ENCODE results near the gene BAX. TPM values are rescaled to one million over a fixed set of nuclear protein-coding genes. Genes with fewer than 3 reads are reported as not detected.

Gene BAX
- total and polyA plus RNA-seq, 3 experiments from 2014 or later: 79.5 to 331 (median 315) TPM

DNA sequence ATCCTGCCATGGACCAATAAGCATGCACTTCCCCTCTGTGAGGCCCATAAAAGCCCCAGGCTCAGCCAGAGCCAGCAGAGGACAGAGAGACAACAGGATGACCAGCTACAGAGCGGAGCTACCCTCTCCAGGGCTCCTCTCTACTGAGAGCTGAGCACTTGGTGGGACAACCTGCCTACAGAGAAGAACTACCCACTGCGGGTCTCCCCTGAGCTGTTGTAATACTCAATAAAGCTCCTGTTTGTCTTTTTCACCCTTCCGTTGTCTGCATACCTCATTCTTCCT is 7.5 kb upstream of the BAX start:
- Histone ChIP-seq H3K36me3 (ENCODE audit: insufficient read depth, low read length) (no peaks in the 10 kb centered on the region), H3K4me1 (ENCODE audit: insufficient read depth, low read length) (no peaks in the 10 kb centered on the region), H3K27me3 (ENCODE audit: insufficient read depth, low read length, poor library complexity, severe bottlenecking) (no peaks in the 10 kb centered on the region), H3K4me3 (ENCODE audit: low read length) (no peak overlapping the region), H3K9me3 (ENCODE audit: low read length) (no peaks in the 10 kb centered on the region), H3K27ac (ENCODE audit: low read depth, low read length) (no peak overlapping the region)
- no peaks in the 10 kb centered on the region for H3K36me3 Mint-ChIP-seq
- no peaks in the 10 kb centered on the region for H3K27me3 Mint-ChIP-seq
- H3K9me3 Mint-ChIP-seq: no peaks in the 10 kb centered on the region
- ChIA-PET CTCF (no interaction called here), POLR2A (no interaction called here)
- no peaks in the 10 kb centered on the region for H3K4me1 Mint-ChIP-seq
- H3K27ac Mint-ChIP-seq: no peak overlapping the region
- no peak for DNase-seq
- no peak overlapping the region for H3K4me3 Mint-ChIP-seq

DNA sequence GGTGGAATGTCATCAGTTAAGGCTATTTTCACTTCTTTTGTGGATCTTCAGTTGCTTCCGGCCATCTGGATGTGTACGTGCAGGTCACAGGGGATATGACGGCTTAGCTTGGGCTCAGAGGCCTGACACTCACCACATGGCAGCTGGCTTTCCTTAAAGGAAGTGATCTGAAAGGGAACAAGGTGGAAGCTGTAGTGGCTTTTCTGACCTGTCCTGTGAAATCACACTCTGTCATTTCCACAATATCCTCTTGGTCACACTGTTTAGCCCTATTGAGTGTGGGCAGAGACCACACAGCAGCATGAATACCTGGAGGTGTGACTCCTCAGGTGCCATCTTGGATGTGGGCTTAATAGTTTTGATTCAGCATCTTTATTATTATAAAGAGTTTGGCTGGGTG is 4.5 kb upstream of the BAX start:
- POLR2A ChIA-PET: interaction anchor here (0.6 kb wide), 1 partner anchor 273 kb away, joined by 12 read pairs; no protein-coding TSS in a partner anchor

DNA sequence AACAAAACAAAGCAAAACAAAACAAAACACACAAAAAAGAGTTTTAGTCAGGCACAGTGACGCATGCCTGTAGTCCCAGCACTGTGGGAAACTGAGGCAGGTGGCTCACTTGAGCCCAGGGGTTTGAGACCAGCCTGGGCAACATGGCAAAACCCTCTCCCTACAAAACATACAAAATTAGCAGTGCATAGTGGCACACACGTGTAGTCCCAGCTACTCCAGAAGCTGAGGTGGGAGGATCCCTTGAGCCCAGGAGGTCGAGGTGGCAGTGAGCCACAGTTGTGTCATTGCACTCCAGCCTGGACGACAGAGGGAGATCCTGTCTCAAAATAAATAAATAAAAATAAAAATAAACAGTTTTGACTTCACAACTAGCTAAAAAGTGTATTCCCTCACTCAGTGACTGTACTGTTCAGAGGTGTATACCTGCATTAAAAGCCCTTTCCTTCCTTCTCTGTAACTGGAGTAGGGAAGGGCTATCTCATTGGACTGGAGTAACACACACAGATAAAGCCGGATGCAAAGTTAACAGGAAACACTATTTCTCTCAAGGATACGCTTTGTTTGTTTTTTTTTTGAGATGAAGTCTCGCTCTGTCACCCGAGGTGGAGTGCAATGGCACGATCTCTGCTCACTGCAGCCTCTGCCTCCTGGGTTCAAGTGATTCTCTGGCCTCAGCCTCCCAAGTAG is 3.7 kb upstream of the BAX start:
- Histone ChIP-seq H3K4me1 (ENCODE audit: insufficient read depth, low read length) (peaks cover 13% of the 10 kb centered on the region), H3K27me3 (ENCODE audit: insufficient read depth, low read length, poor library complexity, severe bottlenecking) (no peaks in the 10 kb centered on the region), H3K4me3 (ENCODE audit: low read length) (no peak overlapping the region), H3K27ac (ENCODE audit: low read depth, low read length) (no peak overlapping the region), H3K36me3 (ENCODE audit: insufficient read depth, low read length) (no peaks in the 10 kb centered on the region), H3K9me3 (ENCODE audit: low read length) (no peaks in the 10 kb centered on the region)
- ChIA-PET POLR2A (interaction anchor here (1.3 kb wide), 1 partner anchor 16 kb away, joined by 4 read pairs; no protein-coding TSS in a partner anchor), CTCF (interaction anchor here (1.0 to 1.2 kb wide), 4 partner anchors 17 to 157 kb away, joined by 3 to 4 read pairs (median 3); partner anchors contain the start of gene DHDH)
- Mint-ChIP-seq H3K4me3 (no peak overlapping the region), H3K4me1 (peaks cover 11 to 14% (median 13%) of the 10 kb centered on the region in 3 donors), H3K9me3 (no peaks in the 10 kb centered on the region), H3K27ac (no peak overlapping the region), H3K27me3 (no peaks in the 10 kb centered on the region), H3K36me3 (peaks cover 0 to 10% (median 0%) of the 10 kb centered on the region in 3 donors)
- no peak for DNase-seq

More for the DNA sequence above, 4.5 kb upstream of the BAX start:
- no peak for DNase-seq
- Mint-ChIP-seq H3K4me1 (peaks cover 3 to 6% (median 5%) of the 10 kb centered on the region in 3 donors), H3K27me3 (no peaks in the 10 kb centered on the region), H3K36me3 (peaks cover 0 to 4% (median 0%) of the 10 kb centered on the region in 3 donors), H3K27ac (no peak overlapping the region), H3K9me3 (no peaks in the 10 kb centered on the region), H3K4me3 (peak overlapping the region in 1 of 7 donors; percentile 67)
- Histone ChIP-seq H3K27me3 (ENCODE audit: insufficient read depth, low read length, poor library complexity, severe bottlenecking) (no peaks in the 10 kb centered on the region), H3K9me3 (ENCODE audit: low read length) (no peaks in the 10 kb centered on the region), H3K27ac (ENCODE audit: low read depth, low read length) (no peak overlapping the region), H3K4me1 (ENCODE audit: insufficient read depth, low read length) (peaks cover 5% of the 10 kb centered on the region), H3K36me3 (ENCODE audit: insufficient read depth, low read length) (no peaks in the 10 kb centered on the region), H3K4me3 (ENCODE audit: low read length) (no peak overlapping the region)
- CTCF ChIA-PET: interaction anchor here (0.8 kb wide), 1 partner anchor 20 kb away, joined by 3 read pairs; no protein-coding TSS in a partner anchor

DNA sequence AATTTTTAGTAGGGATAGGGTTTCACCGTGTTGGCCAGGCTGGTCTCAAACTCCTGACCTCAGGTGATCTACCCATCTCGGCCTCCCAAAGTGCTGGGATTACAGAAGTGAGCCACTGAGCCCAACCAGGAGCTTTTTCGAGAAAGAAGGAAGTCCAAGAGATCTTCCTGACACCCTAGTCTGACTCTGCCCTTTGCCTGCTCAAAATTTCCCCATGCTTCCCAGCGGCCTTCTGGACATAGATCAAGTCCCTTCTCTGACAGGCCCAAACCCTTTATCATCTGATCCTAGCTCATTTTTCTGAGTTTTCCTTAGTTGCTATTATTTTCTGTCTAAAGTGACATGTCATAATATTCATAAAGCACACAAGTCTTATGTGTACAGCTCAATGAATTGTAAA is 1.5 kb upstream of the BAX start:
- Mint-ChIP-seq H3K36me3 (peaks cover 0 to 26% (median 6%) of the 10 kb centered on the region in 3 donors), H3K4me1 (peaks cover 22 to 32% (median 30%) of the 10 kb centered on the region in 3 donors), H3K27me3 (no peaks in the 10 kb centered on the region), H3K9me3 (no peaks in the 10 kb centered on the region), H3K27ac (peak overlapping the region in 1 of 8 donors; percentile 20), H3K4me3 (peak overlapping the region in 6 of 7 donors; percentile 12 to 79 (median 35))
- no peaks in the 10 kb centered on the region for H3K9me3 ChIP-seq (ENCODE audit: low read length)
- CTCF ChIA-PET: interaction anchor here (1.2 to 1.3 kb wide), 2 partner anchors 9 to 17 kb away, joined by 4 to 5 read pairs; no protein-coding TSS in a partner anchor
- no peaks in the 10 kb centered on the region for H3K27me3 ChIP-seq (ENCODE audit: insufficient read depth, low read length, poor library complexity, severe bottlenecking)
- no peaks in the 10 kb centered on the region for H3K36me3 ChIP-seq (ENCODE audit: insufficient read depth, low read length)
- POLR2A ChIA-PET: no interaction called here
- H3K27ac ChIP-seq (ENCODE audit: low read depth, low read length): no peak overlapping the region
- peaks cover 17% of the 10 kb centered on the region for H3K4me1 ChIP-seq (ENCODE audit: insufficient read depth, low read length)
- no peak overlapping the region for H3K4me3 ChIP-seq (ENCODE audit: low read length)
- no peak for DNase-seq

DNA sequence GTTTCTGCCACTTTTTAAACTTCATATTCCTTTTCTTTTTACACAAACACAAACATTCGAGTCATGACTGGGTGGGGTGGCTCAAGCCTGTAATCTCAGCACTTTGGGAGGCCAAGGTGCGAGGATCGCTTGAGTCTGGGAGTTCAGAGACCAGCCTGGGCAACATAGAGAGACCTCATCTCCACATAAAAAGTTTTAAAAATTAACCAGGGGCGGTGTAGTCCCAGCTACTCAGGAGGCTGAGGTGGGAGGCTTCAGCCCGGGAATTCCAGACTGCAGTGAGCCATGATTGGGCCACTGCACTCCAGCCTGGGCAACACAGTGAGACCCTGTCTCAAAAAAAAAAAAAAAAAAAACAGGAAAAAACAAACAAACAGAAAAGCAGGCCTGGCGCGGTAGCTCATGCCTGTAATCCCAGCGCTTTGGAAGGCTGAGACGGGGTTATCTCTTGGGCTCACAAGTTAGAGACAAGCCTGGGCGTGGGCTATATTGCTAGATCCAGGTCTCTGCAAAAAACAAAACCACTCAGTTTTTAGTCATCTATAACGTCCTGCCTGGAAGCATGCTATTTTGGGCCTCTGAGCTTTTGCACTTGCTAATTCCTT is 583 bp upstream of the BAX start:
- no peaks in the 10 kb centered on the region for H3K27me3 ChIP-seq (ENCODE audit: insufficient read depth, low read length, poor library complexity, severe bottlenecking)
- H3K36me3 Mint-ChIP-seq: peaks cover 0 to 26% (median 6%) of the 10 kb centered on the region in 3 donors
- DNase-seq: no peak
- H3K27ac ChIP-seq (ENCODE audit: low read depth, low read length): peak overlapping the region; percentile 84
- POLR2A ChIA-PET: interaction anchor here (0.6 to 2.6 kb wide), 4 partner anchors 8 to 53 kb away, joined by 4 to 14 read pairs (median 6); partner anchors contain the start of gene FTL
- H3K27me3 Mint-ChIP-seq: no peaks in the 10 kb centered on the region
- H3K9me3 Mint-ChIP-seq: no peaks in the 10 kb centered on the region
- peak overlapping the region; percentile 90 to 96 (median 93) for H3K4me3 Mint-ChIP-seq
- H3K4me3 ChIP-seq (ENCODE audit: low read length): peak overlapping the region; percentile 75
- CTCF ChIA-PET: interaction anchor here (1.2 to 2.0 kb wide), 2 partner anchors 17 to 39 kb away, joined by 3 to 7 read pairs; partner anchors contain the start of genes GYS1 and RUVBL2
- H3K9me3 ChIP-seq (ENCODE audit: low read length): no peaks in the 10 kb centered on the region
- H3K27ac Mint-ChIP-seq: peak overlapping the region; percentile 33 to 95 (median 86)
- H3K4me1 Mint-ChIP-seq: peaks cover 24 to 35% (median 32%) of the 10 kb centered on the region in 3 donors
- H3K36me3 ChIP-seq (ENCODE audit: insufficient read depth, low read length): no peaks in the 10 kb centered on the region
- H3K4me1 ChIP-seq (ENCODE audit: insufficient read depth, low read length): peaks cover 17% of the 10 kb centered on the region

DNA sequence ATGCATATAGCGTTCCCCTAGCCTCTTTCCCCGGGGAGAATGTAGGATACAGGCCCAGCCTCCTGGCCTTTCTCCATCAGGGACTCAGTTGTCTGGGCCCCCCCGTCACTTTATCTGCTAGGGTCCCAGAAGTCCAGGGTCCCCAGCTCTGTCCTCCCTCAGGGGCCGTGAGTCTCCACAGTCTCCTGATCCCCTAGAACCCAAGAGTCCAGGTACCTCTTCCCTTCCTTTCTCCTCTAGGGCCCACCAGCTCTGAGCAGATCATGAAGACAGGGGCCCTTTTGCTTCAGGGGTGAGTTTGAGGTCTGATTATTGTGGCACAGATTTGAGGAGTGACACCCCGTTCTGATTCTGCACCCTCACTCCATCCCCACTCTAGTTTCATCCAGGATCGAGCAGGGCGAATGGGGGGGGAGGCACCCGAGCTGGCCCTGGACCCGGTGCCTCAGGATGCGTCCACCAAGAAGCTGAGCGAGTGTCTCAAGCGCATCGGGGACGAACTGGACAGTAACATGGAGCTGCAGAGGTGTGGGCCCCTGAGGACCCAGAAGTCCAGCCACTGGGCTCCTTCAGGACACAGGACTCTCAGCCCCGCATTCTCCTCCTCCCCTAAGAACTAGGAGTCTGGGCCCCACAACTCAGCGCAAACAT is 758 bp downstream of the BAX start:
- peak overlapping the region; percentile 43 to 87 (median 78) for H3K27ac Mint-ChIP-seq
- no peaks in the 10 kb centered on the region for H3K9me3 ChIP-seq (ENCODE audit: low read length)
- no peak for DNase-seq
- peak overlapping the region; percentile 83 to 96 (median 93) for H3K4me3 Mint-ChIP-seq
- POLR2A ChIA-PET: interaction anchor here (0.5 to 2.6 kb wide), 2 partner anchors 9 to 191 kb away, joined by 4 to 14 read pairs; partner anchors contain the start of gene FTL
- H3K27me3 ChIP-seq (ENCODE audit: insufficient read depth, low read length, poor library complexity, severe bottlenecking): no peaks in the 10 kb centered on the region
- no peaks in the 10 kb centered on the region for H3K27me3 Mint-ChIP-seq
- no peaks in the 10 kb centered on the region for H3K9me3 Mint-ChIP-seq
- peaks cover 17% of the 10 kb centered on the region for H3K4me1 ChIP-seq (ENCODE audit: insufficient read depth, low read length)
- peaks cover 24 to 41% (median 38%) of the 10 kb centered on the region in 3 donors for H3K4me1 Mint-ChIP-seq
- no peaks in the 10 kb centered on the region for H3K36me3 ChIP-seq (ENCODE audit: insufficient read depth, low read length)
- peak overlapping the region; percentile 75 for H3K4me3 ChIP-seq (ENCODE audit: low read length)
- H3K36me3 Mint-ChIP-seq: peaks cover 0 to 26% (median 6%) of the 10 kb centered on the region in 3 donors
- CTCF ChIA-PET: interaction anchor here (2.0 kb wide), 1 partner anchor 38 kb away, joined by 7 read pairs; the partner anchor contains the start of genes GYS1 and RUVBL2
- H3K27ac ChIP-seq (ENCODE audit: low read depth, low read length): peak overlapping the region; percentile 84

DNA sequence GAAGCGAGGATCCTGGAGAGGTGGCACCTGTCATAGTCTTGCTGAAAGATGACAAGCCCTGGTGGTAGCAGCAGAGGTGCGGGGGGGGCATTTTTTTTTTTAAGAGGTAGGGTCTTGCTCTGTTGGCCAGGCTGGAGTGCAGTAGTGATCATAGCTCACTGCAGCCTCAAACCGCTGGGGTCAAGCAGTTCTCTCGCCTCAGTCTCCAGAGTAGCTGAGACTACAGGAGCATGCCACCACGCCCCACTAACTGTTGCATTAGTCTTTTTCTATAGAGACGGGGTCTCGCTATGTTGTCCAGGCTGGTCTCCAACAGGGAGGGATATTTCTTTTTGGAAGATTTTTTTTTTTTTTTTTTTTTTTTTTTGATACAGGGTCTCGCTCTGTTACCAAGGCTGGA is 3.3 kb downstream of the BAX start:
- Mint-ChIP-seq H3K9me3 (no peaks in the 10 kb centered on the region), H3K27me3 (peaks cover 0 to 1% of the 10 kb centered on the region in 2 donors), H3K27ac (no peak overlapping the region), H3K4me3 (peak overlapping the region in 3 of 7 donors; percentile 10 to 61 (median 20)), H3K4me1 (peaks cover 39 to 61% (median 54%) of the 10 kb centered on the region in 3 donors), H3K36me3 (peaks cover 0 to 26% (median 6%) of the 10 kb centered on the region in 3 donors)
- ChIA-PET POLR2A (no interaction called here), CTCF (interaction anchor here (1.2 kb wide), 1 partner anchor 12 kb away, joined by 5 read pairs; no protein-coding TSS in a partner anchor)
- no peaks in the 10 kb centered on the region for H3K9me3 ChIP-seq (ENCODE audit: low read length)
- no peaks in the 10 kb centered on the region for H3K36me3 ChIP-seq (ENCODE audit: insufficient read depth, low read length)
- no peak for DNase-seq
- H3K27me3 ChIP-seq (ENCODE audit: insufficient read depth, low read length, poor library complexity, severe bottlenecking): no peaks in the 10 kb centered on the region
- H3K4me3 ChIP-seq (ENCODE audit: low read length): no peak overlapping the region
- H3K4me1 ChIP-seq (ENCODE audit: insufficient read depth, low read length): peaks cover 28% of the 10 kb centered on the region
- no peak overlapping the region for H3K27ac ChIP-seq (ENCODE audit: low read depth, low read length)
